GM21529 (cell line): ENCODE data around the gene TAF11L8.
"Not testable (repeated sequence)": the region's sequence is repeated elsewhere in the genome, so short reads cannot be mapped to it uniquely, and the experiment has no call there.

Experiments used
- ATAC-seq: cut with Tn5 transposase; IDR thresholded peaks from one replicate; pipeline ENCODE4 v1.9.1; 2021; ENCODE audit not compliant: unreplicated experiment

TAF11L8 gene

DNA sequence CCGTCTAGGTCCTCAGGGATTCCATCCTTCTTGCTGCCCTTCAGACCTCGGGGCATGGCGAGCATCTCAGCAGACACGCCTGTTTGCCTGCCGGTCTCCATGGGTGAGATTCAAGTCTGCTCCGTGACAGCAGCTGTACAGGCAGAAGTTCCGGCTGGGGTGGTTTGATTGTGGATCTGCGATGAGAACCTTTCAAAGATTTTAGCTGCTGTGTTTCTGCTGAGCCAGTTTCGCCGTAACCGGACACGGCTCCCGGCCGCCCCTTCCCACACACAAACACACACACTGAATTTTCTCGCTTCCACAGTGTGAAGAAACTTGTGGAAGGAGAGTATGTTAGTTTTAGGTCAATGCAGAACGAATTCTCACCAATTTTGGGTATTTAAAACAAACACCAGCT, at the start of gene TAF11L8:
TSS of gene TAF11L8 (minus strand) at position 101 of the 400 bp plus-strand sequence.
- ATAC-seq, result not testable (repeated sequence)

DNA sequence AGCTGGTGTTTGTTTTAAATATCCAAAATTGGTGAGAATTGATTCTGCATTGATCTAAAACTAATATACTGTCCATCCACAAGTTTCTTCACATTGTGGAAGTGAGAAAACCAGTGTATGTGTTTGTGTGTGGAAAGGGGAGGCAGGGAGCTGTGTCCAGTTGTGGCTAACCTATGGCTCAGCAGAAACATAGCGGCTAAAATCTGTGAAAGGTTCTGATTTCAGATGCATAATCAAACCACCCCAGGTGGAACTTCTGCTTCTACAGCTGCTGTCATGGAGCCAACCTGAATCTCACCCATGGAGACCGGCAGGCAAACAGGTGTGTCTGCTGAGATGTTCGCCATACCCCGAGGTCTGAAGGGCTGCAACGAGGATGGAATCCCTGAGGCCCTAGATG, 43.4 kb upstream of the TAF11L8 start, which contains the start of gene TAF11L14:
TSS of gene TAF11L14 (plus strand) at position 301 of the 400 bp plus-strand sequence.
- ATAC-seq, result no peak

DNA sequence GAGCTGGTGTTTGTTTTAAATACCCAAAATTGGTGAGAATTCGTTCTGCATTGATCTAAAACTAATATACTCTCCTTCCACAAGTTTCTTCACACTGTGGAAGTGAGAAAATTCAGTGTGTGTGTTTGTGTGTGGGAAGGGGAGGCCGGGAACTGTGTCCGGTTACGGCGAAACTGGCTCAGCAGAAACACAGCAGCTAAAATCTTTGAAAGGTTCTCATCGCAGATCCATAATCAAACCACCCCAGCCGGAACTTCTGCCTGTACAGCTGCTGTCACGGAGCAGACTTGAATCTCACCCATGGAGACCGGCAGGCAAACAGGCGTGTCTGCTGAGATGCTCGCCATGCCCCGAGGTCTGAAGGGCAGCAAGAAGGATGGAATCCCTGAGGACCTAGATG, 41.0 kb upstream of the TAF11L8 start, which contains the start of gene TAF11L13:
TSS of gene TAF11L13 (plus strand) at position 301 of the 400 bp plus-strand sequence.
- not testable (repeated sequence) for ATAC-seq

DNA sequence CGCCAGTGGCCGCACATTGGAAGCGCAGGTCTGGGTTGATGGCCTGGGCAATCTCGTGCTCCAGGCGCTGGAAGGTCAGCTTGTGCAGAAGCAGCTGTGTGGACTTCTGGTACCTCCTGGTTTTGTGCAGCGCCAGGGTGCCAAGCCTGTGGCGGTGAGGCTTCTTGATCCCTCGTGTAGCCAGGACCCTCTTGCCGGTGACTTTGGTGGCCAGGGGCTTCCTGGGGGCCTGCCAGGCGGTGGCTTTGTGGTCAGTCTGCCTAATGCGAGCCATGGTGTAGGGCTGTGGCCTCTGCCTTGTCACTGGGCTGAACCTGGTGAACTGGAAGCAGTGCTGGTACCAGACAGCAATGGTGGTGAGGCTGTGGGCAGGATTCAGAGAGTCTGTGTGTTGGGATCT, 34.9 kb upstream of the TAF11L8 start:
- ATAC-seq, result no peak

DNA sequence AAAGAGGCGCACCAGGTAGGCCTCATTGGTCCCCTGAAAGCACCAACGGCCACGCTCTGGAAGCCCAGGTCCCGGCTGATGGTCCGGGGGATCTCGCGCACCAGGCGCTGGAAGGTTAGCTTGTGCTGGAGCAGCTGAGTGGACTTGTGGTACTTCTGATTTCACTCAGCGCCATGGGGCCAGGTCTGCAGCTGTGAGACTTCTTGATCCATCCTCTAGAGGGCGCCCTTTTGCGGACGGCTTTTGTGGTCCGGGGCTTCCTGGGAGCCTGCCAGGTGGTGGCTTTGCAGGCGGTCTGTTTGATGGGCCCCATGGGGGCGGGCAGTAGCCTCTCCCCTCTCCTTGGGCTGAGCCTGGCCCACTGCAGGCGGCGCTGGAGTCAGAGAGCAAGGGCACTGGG, 29.9 kb upstream of the TAF11L8 start:
- no peak for ATAC-seq

DNA sequence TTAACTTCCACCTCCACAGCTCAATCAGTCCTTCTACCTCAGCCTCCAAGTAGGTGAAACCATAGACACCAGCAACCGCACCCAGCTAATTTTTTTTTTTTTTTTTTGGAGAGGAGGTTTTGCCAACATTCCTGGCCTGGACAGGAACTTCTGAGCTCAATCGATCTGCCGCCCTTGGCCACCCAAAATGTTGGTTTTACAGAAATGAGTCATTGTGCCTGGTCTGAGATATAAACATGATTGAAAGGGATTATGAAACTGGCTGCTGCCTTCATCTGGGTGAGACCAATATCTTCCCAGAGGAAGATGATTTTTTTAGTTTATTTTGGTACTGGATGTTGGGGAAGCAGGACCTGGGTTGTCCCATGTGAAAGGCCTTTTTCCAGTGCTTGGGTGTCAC, 28.6 kb upstream of the TAF11L8 start:
- ATAC-seq, result no peak

DNA sequence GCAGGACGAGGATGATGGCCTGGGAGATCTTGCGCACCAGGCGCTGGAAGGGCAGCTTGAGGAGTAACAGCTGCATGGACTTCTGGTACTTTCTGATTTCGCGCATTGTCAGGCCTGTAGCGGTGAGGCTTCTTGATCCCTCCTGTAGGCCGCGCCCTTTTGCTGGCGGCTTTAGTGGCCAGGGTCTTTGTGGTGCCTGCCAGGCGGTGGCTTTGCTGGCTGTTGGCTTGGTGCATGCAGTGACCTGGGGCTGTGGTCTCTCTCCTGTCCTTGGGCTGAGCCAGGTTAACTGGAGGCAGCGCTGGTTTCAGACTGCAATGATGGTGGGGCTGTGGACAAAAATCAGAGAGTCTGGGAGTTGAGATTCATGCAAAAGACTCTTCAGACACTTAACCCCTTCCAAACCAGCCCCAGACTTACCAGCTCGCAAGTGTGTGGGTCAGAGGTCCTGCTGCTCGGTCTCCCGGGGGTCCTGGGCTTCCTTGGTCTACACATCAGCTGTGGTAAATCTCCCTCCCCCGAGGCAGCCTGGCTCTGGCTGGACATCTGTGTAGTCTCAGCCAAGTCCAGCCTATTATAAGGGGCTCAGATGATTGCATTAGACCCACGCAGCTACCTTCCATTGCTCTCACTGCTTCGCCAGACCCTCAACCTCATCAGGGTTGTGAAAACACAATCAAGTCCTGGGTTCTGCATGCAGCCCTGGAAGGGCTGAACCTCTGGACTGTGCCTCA, 24.3 kb upstream of the TAF11L8 start:
- ATAC-seq, result no peak

DNA sequence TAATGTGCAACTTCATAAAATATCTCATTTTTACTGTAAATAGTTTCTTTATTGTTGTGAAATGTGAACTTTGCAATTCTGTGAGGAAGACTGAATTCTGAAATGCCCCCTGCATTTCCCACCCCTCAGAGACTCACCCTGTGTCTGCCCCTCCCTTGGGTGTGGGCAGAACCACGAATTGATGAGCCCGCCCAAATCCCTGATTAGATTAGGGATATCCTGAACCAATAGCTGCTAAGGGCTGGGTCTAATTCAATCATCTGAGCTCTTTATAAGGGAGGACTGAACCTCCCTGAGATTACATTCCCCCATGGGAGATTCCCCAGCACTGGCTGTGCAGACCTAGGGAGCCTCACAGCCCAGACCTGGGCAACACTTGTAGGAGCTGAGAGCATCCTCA, 19.3 kb upstream of the TAF11L8 start, which contains the start of gene TAF11L12:
TSS of gene TAF11L12 (plus strand) at position 301 of the 400 bp plus-strand sequence.
- ATAC-seq, result not testable (repeated sequence)

DNA sequence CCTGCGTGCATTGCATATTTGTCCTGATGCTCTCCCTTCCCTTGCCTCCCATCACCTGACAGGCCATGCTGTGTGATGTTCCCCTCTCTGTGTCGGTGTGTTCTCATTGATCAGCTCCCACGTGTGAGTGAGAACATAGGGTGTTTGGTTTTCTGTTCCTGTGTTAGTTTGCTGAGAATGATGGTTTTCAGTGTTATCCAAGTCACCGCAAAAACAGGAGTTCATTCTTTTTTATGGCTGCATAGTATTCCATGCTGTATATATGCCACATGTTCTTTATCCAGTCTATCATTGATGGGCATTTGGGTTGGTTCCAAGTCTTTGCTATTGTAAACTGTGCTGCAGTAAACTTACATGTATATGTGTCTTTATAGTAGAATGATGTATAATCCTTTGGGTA, 16.7 kb upstream of the TAF11L8 start:
- ATAC-seq, result not testable (repeated sequence)

DNA sequence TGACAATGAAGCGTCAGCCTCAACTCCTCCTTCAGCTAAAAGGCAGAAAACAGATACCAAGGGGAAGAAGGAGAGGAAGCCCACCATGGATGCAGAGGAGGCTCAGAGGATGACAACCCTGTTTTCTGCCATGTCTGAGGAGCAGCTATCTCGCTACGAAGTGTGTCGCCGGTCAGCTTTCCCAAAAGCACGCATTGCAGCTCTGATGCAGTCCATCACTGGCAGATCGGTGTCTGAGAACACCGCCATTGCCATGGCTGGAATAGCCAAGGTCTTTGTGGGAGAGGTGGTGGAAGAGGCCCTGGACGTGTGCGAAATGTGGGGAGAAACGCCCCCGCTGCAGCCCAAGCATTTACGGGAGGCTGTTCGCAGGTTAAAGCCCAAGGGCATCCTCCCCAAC, 14.2 kb upstream of the TAF11L8 start:
- ATAC-seq, result no peak

DNA sequence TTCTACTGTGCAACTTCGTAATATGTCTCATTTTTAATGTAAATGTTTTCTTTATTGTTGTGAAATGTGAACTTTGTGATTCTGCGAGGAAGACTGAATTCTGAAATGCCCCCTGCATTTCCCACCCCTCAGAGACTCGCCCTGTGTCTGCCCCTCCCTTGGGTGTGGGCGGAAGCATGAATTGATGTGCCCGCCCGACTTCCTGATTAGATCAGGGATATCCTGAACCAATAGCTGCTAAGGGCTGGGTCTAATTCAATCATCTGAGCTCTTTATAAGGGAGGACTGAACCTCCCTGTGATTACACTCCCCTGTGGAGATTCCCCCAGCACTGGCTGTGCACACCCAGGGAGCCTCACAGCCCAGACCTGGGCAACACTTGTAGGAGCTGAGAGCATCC, 13.1 kb upstream of the TAF11L8 start, which contains the start of gene TAF11L11:
TSS of gene TAF11L11 (plus strand) at position 304 of the 400 bp plus-strand sequence.
- not testable (repeated sequence) for ATAC-seq

DNA sequence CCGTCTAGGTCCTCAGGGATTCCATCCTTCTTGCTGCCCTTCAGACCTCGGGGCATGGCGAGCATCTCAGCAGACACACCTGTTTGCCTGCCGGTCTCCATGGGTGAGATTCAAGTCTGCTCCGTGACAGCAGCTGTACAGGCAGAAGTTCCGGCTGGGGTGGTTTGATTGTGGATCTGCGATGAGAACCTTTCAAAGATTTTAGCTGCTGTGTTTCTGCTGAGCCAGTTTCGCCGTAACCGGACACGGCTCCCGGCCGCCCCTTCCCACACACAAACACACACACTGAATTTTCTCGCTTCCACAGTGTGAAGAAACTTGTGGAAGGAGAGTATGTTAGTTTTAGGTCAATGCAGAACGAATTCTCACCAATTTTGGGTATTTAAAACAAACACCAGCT, 7.0 kb upstream of the TAF11L8 start, which contains the start of gene TAF11L10:
TSS of gene TAF11L10 (minus strand) at position 101 of the 400 bp plus-strand sequence.
- ATAC-seq, result not testable (repeated sequence)

DNA sequence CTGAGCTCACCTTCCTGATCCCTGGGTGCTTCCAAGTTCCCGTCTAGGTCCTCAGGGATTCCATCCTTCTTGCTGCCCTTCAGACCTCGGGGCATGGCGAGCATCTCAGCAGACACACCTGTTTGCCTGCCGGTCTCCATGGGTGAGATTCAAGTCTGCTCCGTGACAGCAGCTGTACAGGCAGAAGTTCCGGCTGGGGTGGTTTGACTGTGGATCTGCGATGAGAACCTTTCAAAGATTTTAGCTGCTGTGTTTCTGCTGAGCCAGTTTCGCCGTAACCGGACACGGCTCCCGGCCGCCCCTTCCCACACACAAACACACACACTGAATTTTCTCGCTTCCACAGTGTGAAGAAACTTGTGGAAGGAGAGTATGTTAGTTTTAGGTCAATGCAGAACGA, 3.5 kb upstream of the TAF11L8 start, which contains the start of gene TAF11L9:
TSS of gene TAF11L9 (minus strand) at position 140 of the 400 bp plus-strand sequence.
- not testable (repeated sequence) for ATAC-seq

DNA sequence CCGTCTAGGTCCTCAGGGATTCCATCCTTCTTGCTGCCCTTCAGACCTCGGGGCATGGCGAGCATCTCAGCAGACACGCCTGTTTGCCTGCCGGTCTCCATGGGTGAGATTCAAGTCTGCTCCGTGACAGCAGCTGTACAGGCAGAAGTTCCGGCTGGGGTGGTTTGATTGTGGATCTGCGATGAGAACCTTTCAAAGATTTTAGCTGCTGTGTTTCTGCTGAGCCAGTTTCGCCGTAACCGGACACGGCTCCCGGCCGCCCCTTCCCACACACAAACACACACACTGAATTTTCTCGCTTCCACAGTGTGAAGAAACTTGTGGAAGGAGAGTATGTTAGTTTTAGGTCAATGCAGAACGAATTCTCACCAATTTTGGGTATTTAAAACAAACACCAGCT, 5.1 kb downstream of the TAF11L8 start, which contains the start of gene TAF11L7:
TSS of gene TAF11L7 (minus strand) at position 101 of the 400 bp plus-strand sequence.
- ATAC-seq, result not testable (repeated sequence)
